GM18511 (cell line): ENCODE measurements around the gene SYT7.
"Not testable (repeated sequence)": the region's sequence is repeated elsewhere in the genome, so short reads cannot be mapped to it uniquely, and the experiment has no call there.

Experiments used
- ATAC-seq: cut with Tn5 transposase; IDR thresholded peaks from one replicate; pipeline ENCODE4 v1.9.1; 2021; ENCODE audit warnings: mild to moderate bottlenecking, moderate library complexity; ENCODE audit not compliant: unreplicated experiment

SYT7 gene

GRCh38 chr11:61481806-61482205, 99.1 kb downstream of the SYT7 start:
- no peak for ATAC-seq

GRCh38 chr11:61480994-61481335, 99.9 kb downstream of the SYT7 start:
- ATAC-seq, result no peak

GRCh38 chr11:61480261-61480993, 100.4 kb downstream of the SYT7 start:
- no peak for ATAC-seq

- ATAC-seq, result not testable (repeated sequence)
Measured at GRCh38 chr11:61479360-61480058, 101.4 kb downstream of the SYT7 start.

- no peak for ATAC-seq
Measured at GRCh38 chr11:61477727-61478148, 103.1 kb downstream of the SYT7 start.

GRCh38 chr11:61477126-61477525, 103.8 kb downstream of the SYT7 start:
- no peak for ATAC-seq

GRCh38 chr11:61476371-61476770, 104.5 kb downstream of the SYT7 start:
- no peak for ATAC-seq

GRCh38 chr11:61475433-61475832, 105.4 kb downstream of the SYT7 start:
- no peak for ATAC-seq

- ATAC-seq, result no peak
Measured at GRCh38 chr11:61474013-61474643, 106.7 kb downstream of the SYT7 start.

GRCh38 chr11:61473370-61474012, 107.4 kb downstream of the SYT7 start:
- no peak for ATAC-seq

GRCh38 chr11:61472868-61473267, 108.0 kb downstream of the SYT7 start:
- no peak for ATAC-seq

GRCh38 chr11:61472282-61472681, 108.6 kb downstream of the SYT7 start:
- ATAC-seq, result no peak

GRCh38 chr11:61468002-61468401, 112.9 kb downstream of the SYT7 start:
- no peak for ATAC-seq

GRCh38 chr11:61467602-61468001, 113.3 kb downstream of the SYT7 start:
- ATAC-seq, result not testable (repeated sequence)
